SIG-M5 treated with dmso at 0.1 percent for 504 hours (cell line): ENCODE data around the gene CRACR2B.

ENCODE experiments used
- DNase-seq: peaks from one replicate; lab custom pipeline; 2025; ENCODE audit not compliant: unreplicated experiment; lab: John Stamatoyannopoulos, UW

The CRACR2B gene

GRCh38 chr11:852762-853161, 25.0 kb downstream of the CRACR2B start:
- DNase-seq: no peak

- no peak for DNase-seq
Observed at GRCh38 chr11:853682-854448, 26.1 kb downstream of the CRACR2B start.

GRCh38 chr11:854601-855329, 27.0 kb downstream of the CRACR2B start:
- no peak for DNase-seq

- DNase-seq: no peak
Observed at GRCh38 chr11:855330-855674, 27.6 kb downstream of the CRACR2B start.

DNA sequence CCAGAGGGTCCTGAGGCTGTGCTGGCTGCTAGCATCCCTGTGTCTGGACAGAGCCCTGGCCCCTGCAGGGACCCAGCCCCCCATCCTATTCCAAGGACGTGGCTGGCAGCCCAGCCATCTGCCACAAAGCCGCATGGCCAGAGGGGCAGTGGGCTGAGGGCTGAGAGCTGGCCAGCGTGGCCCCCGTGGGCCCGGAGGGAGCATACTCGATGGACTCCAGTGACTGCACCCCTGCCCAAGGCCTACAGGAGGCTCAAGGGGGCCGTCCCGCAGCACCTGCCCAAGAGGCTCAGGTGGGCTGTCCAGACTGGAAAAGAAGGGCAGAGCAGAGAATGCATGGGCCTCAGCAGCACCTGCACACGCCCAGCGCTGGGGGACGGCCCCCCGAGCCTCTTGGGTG, 28.1 kb downstream of the CRACR2B start:
- DNase-seq: no peak

DNA sequence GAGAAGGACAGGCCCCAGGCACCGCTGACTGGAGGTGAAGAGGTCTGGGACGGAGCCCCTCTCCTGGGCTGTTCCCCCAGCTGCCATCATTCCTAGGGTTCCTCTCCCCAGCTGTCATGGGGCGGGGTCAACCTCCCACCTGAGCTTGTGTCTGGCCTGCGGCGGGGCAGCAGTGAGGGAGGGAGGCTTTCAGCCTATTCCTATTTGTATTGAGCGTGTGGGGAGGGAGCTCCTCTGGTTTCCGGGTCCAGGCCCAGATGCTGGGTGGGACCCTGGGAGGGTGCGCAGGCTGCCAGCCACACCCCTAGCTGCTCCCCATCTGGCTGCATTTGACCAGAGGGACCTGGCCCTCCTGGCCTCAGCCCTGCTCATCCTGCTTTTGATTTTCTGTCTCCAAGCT, 28.7 kb downstream of the CRACR2B start:
- DNase-seq: no peak

- DNase-seq: no peak
Observed at GRCh38 chr11:858053-858761, 30.5 kb downstream of the CRACR2B start.

GRCh38 chr11:858762-859339, 31.1 kb downstream of the CRACR2B start:
- no peak for DNase-seq

DNA sequence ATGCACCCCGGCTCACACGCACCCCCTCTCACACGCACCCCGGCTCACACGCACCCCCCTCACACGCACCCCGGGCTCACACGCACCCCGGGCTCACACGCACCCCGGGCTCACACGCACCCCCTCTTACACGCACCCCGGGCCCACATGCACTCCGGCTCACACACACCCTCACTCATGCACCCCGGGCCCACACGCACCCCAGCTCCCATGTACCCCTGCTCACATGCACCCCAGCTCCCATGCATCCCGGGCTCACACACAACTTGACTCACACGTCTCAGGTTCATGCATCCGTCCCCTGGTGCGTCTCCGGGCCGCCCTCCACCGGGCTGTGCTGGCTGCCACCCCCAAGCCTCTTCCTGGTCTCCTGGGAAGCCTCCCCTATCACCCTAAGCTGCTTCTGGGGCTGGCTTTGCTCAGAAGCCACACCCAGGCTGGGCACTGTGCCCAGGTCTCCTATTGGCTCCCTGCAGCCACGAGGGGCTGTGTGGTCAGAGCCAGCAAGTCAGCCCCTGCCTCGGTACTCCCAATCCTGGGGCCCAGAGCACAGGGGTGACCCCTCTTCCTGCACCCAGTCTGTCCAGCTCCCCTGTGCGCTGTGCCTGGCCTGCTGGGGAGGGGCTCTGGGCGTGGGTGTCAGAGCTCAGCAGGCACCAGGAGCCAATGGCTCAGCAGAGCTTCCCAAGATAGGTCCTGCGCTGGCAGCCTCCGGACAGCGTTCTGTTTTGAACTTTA, 31.8 kb downstream of the CRACR2B start:
- peak; percentile 48 for DNase-seq

DNA sequence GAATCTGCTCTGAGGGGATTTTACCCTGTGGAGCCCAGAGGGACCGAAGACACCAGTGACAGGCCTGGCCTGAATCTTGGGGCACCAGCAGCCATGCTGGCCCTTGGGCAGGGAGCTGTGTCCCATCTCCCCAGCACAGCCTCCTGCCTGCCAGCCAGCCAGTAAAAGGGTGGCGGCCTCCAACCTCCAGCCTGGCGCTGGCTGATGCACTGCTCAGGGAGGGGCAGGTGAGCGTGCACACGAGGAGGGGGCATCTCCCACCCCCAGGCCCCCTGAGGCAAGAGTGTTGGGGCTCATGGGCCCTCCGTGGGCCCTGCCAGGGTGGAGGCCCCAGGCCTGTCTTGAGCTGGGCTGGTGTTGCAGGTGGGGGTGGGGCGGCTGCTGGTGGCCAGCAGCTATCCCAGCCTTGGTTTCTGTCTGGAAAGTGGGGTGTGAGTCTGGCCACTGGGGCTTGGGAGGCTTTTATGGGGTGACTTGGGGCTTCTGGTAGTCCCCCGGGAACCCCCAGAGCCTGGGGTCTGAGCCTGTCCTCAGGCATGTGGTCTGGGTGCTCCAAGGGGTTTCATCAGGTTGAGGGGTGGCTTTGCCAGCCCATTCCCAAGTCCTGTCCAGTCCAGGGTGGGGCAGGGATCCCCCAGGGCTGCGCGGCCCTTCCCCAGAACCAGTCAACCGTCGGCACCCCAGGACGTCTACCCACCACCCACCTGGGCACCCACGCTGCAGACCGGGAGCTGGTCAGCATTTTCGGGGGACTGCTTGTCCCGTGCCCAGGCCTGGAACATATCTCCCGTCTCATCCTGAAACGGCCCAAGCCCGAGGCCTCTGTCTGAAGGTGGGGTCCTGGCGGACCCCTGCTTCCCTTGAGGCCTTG, 32.8 kb downstream of the CRACR2B start:
- DNase-seq: no peak

DNA sequence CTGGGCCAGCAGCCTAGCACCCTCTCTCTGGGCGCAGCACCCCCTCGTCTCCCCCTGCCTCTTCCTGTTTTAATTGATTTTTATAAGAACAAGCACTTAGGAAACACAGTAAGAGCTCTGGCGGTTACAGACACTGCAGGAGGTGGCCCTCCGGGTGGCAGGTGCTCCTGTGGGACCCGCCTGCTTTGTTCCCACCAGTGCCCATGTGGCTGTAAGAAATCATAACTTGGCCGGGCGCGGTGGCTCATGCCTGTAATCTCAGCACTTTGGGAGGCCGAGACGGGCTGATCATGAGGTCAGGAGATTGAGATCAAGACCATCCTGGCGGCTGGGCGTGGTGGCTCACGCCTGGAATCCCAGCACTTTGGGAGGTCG, 33.4 kb downstream of the CRACR2B start:
- no peak for DNase-seq

- DNase-seq: no peak
Observed at GRCh38 chr11:862081-862661, 34.5 kb downstream of the CRACR2B start.

DNA sequence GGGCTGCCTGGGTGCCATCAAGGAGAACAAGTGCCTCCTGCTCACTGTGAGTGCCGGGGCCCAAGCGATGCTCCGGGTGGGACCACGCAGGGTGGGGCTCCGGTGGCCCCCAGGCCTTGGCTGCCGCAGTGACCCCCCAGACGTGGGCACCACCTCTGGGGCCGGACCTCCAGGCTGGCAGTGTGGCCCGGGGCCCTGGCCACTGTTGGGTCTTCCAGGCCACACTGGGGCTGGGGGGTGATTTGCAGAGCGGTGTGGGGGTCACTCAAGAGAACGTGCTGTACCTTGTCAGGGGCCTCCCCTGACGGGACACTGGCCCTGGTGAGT, 34.9 kb downstream of the CRACR2B start:
- DNase-seq: no peak

- DNase-seq: no peak
Observed at GRCh38 chr11:863023-863909, 35.5 kb downstream of the CRACR2B start.

DNA sequence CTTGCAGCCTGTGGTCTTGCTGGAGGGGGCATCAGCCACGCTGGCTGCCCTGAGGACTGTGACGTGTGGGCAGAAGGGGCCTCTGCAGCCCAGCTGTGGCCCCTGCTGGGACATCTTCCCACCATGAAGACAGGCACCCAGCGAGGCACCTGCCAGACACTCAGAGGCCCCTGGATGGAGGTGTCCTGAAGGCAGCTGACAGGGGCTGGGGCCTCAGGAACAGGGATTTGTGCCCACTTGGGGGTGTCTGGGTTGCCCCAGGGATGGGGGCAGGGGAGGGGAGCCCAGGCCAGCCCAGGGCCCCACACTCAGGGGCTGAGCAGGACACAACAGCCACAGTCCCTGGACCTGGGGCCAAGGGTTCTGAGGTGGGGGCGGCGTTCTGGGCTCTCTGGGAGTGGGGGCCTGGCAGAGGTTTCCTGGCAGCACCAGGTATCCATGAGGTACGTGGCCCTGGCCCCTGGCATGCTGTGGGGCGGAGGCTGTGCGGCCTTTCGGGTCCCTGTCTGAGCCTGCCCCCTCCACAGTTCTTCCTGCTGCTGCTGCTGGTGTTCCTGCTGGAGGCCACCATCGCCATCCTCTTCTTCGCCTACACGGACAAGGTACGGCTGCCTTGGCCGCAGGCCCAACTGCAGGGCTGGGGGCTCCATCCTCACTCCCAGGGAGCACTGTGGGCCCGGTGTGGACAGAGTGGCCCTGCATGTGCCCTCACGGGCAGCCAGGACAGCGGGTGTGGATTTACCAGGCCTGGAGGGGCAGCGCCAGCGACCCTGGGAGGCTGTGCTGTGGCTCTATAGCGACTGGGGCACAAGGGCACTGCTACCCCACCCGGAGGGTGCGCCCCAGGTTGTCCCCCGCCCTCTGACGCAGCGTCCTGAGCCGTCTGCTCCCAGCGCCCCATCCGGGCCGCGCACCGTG, 36.5 kb downstream of the CRACR2B start:
- no peak for DNase-seq

DNA sequence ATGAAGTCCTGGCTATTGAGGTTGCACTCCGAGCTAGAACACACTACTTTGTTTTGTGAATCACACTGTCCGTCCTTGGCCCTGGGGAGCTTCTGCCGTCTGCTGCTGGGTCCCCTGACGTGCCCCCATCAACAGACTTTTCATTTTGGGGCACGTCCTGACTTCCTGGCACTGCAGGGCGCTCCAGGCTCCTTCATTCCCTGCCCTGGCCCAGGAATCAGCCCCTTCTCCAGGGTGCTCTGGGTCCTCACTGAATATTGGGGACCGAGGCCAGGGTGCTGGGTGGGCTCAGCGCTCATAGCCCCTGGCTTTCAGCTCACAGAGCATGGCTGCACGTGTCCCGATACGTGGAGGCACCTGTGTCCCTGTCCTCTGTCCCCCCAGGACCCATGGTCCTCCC, 37.2 kb downstream of the CRACR2B start:
- no peak for DNase-seq

DNA sequence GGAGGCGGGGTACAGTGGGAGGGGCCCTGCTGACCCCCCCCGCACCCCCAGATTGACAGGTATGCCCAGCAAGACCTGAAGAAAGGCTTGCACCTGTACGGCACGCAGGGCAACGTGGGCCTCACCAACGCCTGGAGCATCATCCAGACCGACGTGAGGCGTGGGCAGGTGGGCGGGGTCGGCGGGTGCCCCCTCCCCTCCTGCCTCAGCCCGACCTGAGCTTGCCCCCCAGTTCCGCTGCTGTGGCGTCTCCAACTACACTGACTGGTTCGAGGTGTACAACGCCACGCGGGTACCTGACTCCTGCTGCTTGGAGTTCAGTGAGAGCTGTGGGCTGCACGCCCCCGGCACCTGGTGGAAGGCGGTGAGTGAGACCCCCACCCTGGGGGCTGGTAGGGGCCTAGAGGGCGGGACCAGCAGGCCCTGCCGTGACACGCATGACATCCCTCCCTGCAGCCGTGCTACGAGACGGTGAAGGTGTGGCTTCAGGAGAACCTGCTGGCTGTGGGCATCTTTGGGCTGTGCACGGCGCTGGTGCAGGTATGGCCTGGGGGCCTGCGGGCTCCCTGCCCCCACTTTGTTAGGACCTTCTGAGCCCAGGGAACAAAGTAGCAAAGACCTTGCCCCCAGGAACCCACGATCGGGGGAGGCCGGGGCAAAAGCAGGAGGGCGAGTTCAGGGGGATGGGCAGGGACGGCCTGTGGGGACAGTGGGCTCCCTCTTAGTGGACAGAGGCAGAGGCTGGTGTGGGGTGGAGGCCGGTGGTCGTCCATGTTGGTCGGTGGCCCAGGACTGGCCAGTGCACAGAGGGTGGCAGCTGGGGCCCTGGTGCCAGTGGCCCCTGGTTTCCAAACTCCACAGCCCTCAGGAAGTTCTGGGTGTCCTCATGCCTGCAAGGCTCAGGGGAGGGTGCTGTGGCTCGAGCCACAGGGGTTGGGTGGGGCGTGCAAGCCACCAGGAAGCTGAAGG, 38.0 kb downstream of the CRACR2B start:
- no peak for DNase-seq
